AG09309 (cell line): ENCODE measurements around the gene MRPL54.
A peak's percentile ranks its signal among the peaks of the same experiment; 100 is the strongest.

Source experiments
- DNase-seq: peaks from one replicate; pipeline ENCODE4 v3.0.0-alpha.2; 2010; ENCODE audit warnings: low read depth
- H3K4me3 ChIP-seq: 2 replicates; pipeline ENCODE4 v1.5.1; 2011; ENCODE audit warnings: mild to moderate bottlenecking, low read depth, low read length, moderate library complexity; ENCODE audit not compliant: control insufficient read depth
- TF ChIP-seq, protein P1 (sequence below): IDR thresholded peaks from 2 replicates; pipeline ENCODE4 v1.5.1; 2011; ENCODE audit warnings: mild to moderate bottlenecking, low read depth, low read length, inconsistent platforms; ENCODE audit not compliant: insufficient read depth, control insufficient read depth; ENCODE audit errors: missing control alignments

MRPL54 gene

DNA sequence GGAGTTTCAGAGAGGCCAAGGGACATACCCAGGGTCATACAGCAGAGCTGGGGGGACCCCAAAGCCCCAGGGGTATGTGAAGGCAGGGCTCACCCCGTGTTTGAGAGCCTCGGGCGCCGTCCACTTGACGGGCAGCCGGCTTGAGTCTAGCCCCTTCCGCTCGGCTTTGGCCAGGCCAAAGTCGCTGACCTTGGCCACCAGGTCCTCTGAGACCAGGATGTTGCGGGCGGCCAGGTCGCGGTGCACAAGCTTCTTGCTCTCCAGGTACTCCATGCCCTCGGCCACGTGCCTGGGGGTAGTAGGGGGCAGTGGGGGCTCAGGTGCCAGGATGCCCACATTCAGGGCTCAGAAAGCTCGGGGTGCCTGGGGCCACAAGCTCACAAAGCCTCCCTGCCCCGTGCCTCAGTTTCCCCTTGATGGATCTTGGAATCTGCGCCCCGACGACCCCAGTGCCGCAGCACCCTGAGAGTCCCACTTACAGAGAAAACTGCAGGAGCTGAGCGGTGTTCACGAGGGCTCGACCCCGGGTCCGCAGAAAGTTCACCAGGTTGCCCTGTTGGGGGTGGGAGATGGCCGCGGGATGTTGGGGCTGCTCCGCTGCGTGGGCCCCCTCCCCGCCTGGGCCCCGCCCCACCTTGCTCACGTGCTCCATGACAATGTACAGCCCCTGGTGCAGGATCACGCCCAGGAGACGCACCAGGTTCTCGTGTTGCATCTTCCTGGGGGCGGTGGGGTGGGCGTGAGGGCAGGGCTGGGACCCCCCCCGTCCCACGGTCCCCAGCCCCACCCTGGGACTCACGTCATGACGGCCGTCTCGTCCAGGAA, 16.6 kb downstream of the MRPL54 start:
- TF ChIP-seq, protein P1, sequence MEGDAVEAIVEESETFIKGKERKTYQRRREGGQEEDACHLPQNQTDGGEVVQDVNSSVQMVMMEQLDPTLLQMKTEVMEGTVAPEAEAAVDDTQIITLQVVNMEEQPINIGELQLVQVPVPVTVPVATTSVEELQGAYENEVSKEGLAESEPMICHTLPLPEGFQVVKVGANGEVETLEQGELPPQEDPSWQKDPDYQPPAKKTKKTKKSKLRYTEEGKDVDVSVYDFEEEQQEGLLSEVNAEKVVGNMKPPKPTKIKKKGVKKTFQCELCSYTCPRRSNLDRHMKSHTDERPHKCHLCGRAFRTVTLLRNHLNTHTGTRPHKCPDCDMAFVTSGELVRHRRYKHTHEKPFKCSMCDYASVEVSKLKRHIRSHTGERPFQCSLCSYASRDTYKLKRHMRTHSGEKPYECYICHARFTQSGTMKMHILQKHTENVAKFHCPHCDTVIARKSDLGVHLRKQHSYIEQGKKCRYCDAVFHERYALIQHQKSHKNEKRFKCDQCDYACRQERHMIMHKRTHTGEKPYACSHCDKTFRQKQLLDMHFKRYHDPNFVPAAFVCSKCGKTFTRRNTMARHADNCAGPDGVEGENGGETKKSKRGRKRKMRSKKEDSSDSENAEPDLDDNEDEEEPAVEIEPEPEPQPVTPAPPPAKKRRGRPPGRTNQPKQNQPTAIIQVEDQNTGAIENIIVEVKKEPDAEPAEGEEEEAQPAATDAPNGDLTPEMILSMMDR: no peak
- no peak overlapping the region for H3K4me3 ChIP-seq
- DNase-seq: no peak

DNA sequence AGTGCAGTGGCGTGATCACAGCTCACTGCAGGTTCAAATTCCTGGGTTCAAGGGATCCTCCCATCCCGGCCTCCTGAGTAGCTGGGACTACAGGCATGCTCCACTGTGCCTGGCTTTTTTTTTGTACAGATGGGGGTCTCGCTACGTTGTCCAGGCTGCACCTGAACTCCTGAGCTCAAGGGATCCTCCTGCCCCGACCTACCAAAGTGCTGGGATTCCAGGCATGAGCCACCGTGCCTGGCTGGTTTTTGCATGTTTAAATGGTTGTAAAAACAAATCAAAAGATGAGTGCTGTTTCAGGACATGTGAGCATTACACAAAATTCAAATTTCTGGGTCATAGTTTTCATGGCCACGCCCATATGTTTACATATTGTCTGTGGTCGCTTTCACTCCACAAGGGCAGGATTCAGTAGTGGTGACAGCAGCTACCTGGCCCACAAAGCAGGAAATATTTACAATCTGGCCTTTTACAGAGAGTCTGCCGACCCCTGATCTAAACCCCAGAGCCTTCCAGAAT, 18.4 kb downstream of the MRPL54 start:
- DNase-seq: no peak
- no peak overlapping the region for H3K4me3 ChIP-seq
- TF ChIP-seq, protein P1: no peak

DNA sequence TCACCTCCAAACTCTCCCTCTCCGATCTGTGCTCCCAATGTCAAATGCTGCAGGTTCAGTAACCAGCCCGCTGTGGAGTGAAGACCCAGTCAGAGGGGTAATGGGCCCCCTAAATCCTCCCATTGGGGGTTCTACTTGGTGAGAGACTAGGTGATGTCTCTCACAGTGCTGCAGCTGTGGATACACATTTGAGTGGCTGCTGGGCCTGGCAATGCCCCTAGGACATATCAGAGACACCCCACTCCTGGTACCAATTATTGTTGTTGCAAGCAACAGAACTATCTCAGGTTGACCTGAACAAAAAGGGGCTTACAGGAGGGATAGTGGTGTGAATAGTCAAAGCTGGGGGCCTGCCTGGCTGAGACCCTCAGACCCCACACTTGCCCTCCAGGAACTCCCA, 19.1 kb downstream of the MRPL54 start:
- no peak overlapping the region for H3K4me3 ChIP-seq
- TF ChIP-seq, protein P1: no peak
- DNase-seq: no peak

DNA sequence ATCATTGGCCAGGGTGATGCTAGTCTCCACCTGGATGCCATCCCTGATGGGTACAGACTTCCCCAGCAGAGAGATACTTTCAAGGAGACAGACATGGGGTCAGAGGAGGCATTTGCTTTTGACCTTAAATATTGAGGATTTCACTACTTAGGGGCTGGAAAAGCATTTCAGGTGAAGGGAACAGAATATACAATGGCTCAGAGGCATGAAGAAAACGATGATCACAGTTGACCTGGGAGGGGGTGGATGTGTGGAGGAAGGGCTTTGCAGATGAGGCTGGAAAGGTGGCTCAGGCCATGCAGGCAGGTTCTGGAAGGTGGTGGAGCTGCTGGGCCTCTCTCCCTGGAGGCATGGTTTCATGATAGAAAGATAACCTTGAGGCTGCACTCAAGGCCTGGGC, 19.8 kb downstream of the MRPL54 start:
- no peak for DNase-seq
- TF ChIP-seq, protein P1: no peak
- no peak overlapping the region for H3K4me3 ChIP-seq

DNA sequence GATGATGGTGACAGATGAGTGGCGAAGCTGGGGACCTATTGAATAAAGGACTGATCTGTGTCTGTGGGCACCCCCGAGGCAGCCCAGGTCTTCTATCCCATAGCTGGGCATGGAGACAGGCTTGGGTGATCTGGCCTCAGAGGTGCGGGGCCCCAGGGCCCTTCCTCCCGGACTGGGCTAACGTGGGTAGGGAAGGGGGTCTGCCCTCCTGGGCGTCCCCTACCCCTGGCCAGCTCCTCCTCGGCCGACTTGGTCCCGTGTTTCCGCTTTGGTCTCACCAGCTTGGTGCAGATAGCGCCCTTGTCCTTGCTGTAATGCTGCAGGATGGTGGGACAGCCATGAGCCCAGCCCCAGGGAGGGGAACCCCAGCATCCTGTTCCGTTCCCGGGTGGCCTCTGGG, 20.4 kb downstream of the MRPL54 start:
- TF ChIP-seq, protein P1: no peak

DNA sequence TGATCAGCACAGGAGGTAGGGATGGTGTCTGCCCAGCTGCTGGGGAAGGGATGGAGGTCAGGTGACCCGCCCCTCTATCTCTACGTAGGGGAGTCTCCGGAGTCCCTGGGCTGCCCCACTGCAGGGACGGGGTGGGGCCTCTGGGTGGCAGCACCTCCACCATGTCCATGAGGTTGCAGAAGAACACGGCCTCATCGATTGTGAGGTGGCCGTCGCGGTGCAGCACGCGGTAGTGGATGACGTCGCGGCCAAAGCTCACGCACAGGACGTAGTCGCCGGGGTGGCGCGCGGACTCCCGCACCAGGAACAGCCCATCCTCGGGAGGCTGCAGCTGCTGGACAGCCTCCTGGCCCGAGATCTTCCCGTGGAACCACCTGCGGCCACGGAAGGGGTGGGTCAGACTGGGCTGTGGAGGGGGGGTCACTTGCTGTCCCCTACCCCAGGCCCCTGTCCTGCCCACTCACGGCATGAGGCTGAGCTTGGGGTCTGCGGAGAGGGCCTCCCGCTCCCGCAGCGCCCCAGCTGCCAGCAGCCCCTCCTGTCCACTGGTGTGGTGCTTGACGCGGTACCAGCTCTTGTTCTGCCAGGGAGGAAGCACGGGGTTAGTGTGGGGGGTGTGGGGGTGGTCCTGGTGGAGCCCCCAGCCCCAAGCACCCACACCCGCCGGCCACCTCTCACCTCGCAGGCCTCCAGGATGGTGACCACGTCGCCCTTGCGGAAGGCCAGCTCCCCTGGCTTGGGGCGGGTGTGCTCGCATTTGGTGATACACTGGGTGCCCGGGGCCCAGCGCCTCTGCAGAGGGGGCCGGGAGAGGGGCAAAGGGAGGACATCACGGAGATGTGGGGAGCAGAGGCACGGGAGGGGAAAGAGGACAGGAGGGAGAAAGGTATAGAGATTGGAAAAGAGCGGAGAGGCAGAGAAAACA, 21.4 kb downstream of the MRPL54 start:
- no peak overlapping the region for H3K4me3 ChIP-seq
- no peak for DNase-seq
- TF ChIP-seq, protein P1: peak; percentile 24

More for the DNA sequence above, 20.4 kb downstream of the MRPL54 start:
- H3K4me3 ChIP-seq: no peak overlapping the region
- no peak for DNase-seq
